Calu3 (cell line): ENCODE results near the gene GPR27. TPM values are rescaled to one million over a fixed set of nuclear protein-coding genes. Genes with fewer than 3 reads are reported as not detected.

Experiments
- BruUV-seq: library from RNA; stranded (reverse); fragments of 400-500 nt; replicated peaks from 2 replicates; lab custom pipeline; 2021; lab: Mats Ljungman, UMichigan
- CTCF ChIA-PET: fragments of 300-600 bp; sonication (Branson Sonifier 250); formaldehyde crosslinking; loops from one replicate; lab custom pipeline; 2022; ENCODE audit warnings: antibody characterized with exemption; lab: Charles Lee
- DNase-seq: peaks from one replicate; pipeline ENCODE4 v3.0.0; 2022
- H3K27ac Mint-ChIP-seq: one replicate; pipeline ENCODE4 v1.8.0; 2022; ENCODE audit warnings: mixed read lengths; ENCODE audit not compliant: unreplicated experiment
- H3K27me3 Mint-ChIP-seq: one replicate; pipeline ENCODE4 v1.8.0; 2022; ENCODE audit warnings: mixed read lengths; ENCODE audit not compliant: unreplicated experiment
- H3K36me3 Mint-ChIP-seq: one replicate; pipeline ENCODE4 v1.8.0; 2022; ENCODE audit warnings: mild to moderate bottlenecking, moderate library complexity, mixed read lengths; ENCODE audit not compliant: insufficient read depth, unreplicated experiment
- H3K4me1 Mint-ChIP-seq: one replicate; pipeline ENCODE4 v1.8.0; 2022; ENCODE audit warnings: mild to moderate bottlenecking, low read depth, mixed read lengths; ENCODE audit not compliant: unreplicated experiment
- H3K4me3 Mint-ChIP-seq: one replicate; pipeline ENCODE4 v1.8.0; 2022; ENCODE audit warnings: mild to moderate bottlenecking, low read depth, moderate library complexity, mixed read lengths; ENCODE audit not compliant: unreplicated experiment
- H3K9me3 Mint-ChIP-seq: one replicate; pipeline ENCODE4 v1.8.0; 2022; ENCODE audit warnings: low read depth, mixed read lengths; ENCODE audit not compliant: unreplicated experiment
- intact Hi-C: fragments of 100-400 bp; cut with micrococcal nuclease; formaldehyde crosslinking; loops from one replicate; pipeline ENCODE4 v1.10.0; 2022; ENCODE audit not compliant: unreplicated experiment
- total RNA-seq: library from RNA; stranded (reverse); gene quantifications from 2 replicates; pipeline ENCODE4 v1.2.3, GENCODE V29; 2022
- TF ChIP-seq, protein P1 (sequence below): fragments of 200-600 bp; IDR thresholded peaks from one replicate; pipeline ENCODE4 v1.8.0; 2022; ENCODE audit warnings: antibody characterized with exemption; ENCODE audit not compliant: unreplicated experiment

GPR27 gene
- total RNA-seq, 1 experiment from 2014 or later: 0.71 TPM

GRCh38 chr3:71789922-71790321 lies 36.3 kb downstream of the GPR27 start:
- no peaks in the 10 kb centered on the region for H3K9me3 Mint-ChIP-seq
- intact Hi-C loops: no loop called here
- no peak overlapping the region for H3K4me3 Mint-ChIP-seq
- CTCF ChIA-PET: no interaction called here
- H3K27ac Mint-ChIP-seq: no peak overlapping the region
- no peaks in the 10 kb centered on the region for H3K36me3 Mint-ChIP-seq
- no TSS peak for BruUV-seq
- no peak for DNase-seq
- H3K27me3 Mint-ChIP-seq: peaks cover 53% of the 10 kb centered on the region
- TF ChIP-seq, protein P1, sequence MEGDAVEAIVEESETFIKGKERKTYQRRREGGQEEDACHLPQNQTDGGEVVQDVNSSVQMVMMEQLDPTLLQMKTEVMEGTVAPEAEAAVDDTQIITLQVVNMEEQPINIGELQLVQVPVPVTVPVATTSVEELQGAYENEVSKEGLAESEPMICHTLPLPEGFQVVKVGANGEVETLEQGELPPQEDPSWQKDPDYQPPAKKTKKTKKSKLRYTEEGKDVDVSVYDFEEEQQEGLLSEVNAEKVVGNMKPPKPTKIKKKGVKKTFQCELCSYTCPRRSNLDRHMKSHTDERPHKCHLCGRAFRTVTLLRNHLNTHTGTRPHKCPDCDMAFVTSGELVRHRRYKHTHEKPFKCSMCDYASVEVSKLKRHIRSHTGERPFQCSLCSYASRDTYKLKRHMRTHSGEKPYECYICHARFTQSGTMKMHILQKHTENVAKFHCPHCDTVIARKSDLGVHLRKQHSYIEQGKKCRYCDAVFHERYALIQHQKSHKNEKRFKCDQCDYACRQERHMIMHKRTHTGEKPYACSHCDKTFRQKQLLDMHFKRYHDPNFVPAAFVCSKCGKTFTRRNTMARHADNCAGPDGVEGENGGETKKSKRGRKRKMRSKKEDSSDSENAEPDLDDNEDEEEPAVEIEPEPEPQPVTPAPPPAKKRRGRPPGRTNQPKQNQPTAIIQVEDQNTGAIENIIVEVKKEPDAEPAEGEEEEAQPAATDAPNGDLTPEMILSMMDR: no peak
- no peaks in the 10 kb centered on the region for H3K4me1 Mint-ChIP-seq

DNA sequence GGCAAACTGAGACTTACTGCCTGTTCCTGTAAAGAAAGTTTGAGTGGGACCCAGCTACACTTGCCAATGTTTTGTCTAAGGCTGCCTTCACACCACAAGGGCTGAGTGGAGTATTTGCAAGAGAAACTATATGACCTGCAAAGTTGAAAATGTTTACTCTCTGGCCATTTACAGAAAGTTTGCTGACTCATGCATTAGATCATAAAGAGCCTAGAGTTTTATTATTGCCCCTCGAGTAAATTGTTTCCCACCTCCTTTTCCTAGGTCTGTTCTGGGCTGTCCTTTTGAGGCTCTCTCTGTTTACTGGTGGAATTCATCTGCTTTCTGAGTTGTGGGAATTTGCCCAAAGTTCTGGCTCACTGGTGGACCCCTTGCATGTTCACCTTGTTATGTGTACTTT lies 38.0 kb downstream of the GPR27 start:
- CTCF ChIA-PET: no interaction called here
- Mint-ChIP-seq H3K27ac (no peak overlapping the region), H3K36me3 (no peaks in the 10 kb centered on the region), H3K9me3 (no peaks in the 10 kb centered on the region), H3K4me1 (no peaks in the 10 kb centered on the region), H3K27me3 (peaks cover 36% of the 10 kb centered on the region), H3K4me3 (no peak overlapping the region)
- intact Hi-C loops: no loop called here
- no TSS peak for BruUV-seq
- DNase-seq: no peak
- TF ChIP-seq, protein P1: no peak

DNA sequence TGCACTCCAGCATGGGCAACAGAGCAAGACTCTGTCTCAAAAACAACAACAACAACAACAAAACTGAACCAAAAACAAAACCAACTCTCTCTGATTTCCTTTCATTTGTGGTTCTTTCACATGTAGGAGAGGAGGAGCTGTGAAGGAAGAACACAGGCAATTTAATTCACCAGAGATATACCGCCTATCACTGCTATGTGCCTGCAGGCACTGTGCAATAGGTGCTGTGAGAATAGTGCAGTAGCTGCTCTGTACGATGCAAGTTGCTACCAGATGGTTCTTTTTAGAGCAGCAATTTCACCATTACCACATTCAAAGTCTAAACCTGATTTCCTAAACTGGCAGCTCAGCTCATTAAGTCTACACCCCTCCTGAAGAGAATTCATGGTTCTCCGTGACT lies 42.6 kb downstream of the GPR27 start:
- TF ChIP-seq, protein P1: no peak
- no peaks in the 10 kb centered on the region for H3K9me3 Mint-ChIP-seq
- intact Hi-C loops: no loop called here
- no peak overlapping the region for H3K4me3 Mint-ChIP-seq
- DNase-seq: no peak
- H3K4me1 Mint-ChIP-seq: no peaks in the 10 kb centered on the region
- CTCF ChIA-PET: no interaction called here
- no TSS peak for BruUV-seq
- H3K27me3 Mint-ChIP-seq: peaks cover 45% of the 10 kb centered on the region
- no peaks in the 10 kb centered on the region for H3K36me3 Mint-ChIP-seq
- H3K27ac Mint-ChIP-seq: no peak overlapping the region

DNA sequence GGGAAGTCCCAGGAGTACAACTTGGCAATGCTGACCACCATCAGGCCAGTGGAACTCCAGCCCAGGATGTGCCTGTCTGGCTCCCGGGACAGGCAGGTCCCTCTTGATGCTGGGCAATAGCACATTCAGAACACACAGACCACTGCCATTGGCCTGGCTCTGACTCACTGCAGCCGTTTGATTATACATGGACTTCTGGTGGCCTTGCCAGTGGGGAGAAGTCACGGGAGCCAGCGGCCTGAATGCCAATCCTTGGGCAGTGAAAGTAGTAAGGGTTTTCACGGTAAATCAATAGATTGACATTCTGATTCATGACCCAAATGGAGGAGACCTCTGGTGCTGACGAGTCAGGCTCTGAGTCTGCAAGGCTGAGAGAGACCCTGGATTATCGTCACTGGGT lies 43.8 kb downstream of the GPR27 start:
- no peak overlapping the region for H3K27ac Mint-ChIP-seq
- TF ChIP-seq, protein P1: no peak
- no peaks in the 10 kb centered on the region for H3K9me3 Mint-ChIP-seq
- no TSS peak for BruUV-seq
- no peak overlapping the region for H3K4me3 Mint-ChIP-seq
- CTCF ChIA-PET: no interaction called here
- intact Hi-C loops: no loop called here
- no peak for DNase-seq
- peaks cover 48% of the 10 kb centered on the region for H3K27me3 Mint-ChIP-seq
- no peaks in the 10 kb centered on the region for H3K36me3 Mint-ChIP-seq
- H3K4me1 Mint-ChIP-seq: no peaks in the 10 kb centered on the region
